Thyroid gland (tissue), 4 donors: ENCODE results near the gene MOCOS. TPM values are rescaled to one million over a fixed set of nuclear protein-coding genes. Genes with fewer than 3 reads are reported as not detected.

Source experiments
- DNase-seq, 2 donors: peaks; one replicate each; pipeline ENCODE4 v3.0.0-alpha.2; 2019
- H3K27ac ChIP-seq, 3 donors: fragments of 200-600 bp; sonication (generic); 1 replicate in 2 of 3; 2 replicates in 1 of 3; pipeline ENCODE4 v1.5.1; 2016 to 2019; ENCODE audit warnings: mild to moderate bottlenecking in 1 of 3, moderate library complexity in 1 of 3
- H3K27me3 ChIP-seq: fragments of 200-600 bp; sonication (generic); one replicate; pipeline ENCODE4 v1.5.1; 2019
- H3K36me3 ChIP-seq, 2 donors: fragments of 200-600 bp; sonication (generic); one replicate each; pipeline ENCODE4 v1.5.1; 2016 to 2019
- H3K4me1 ChIP-seq, 2 donors: fragments of 200-600 bp; sonication (generic); one replicate each; pipeline ENCODE4 v1.5.1; 2017 to 2019
- H3K4me3 ChIP-seq, 3 donors: fragments of 200-600 bp; sonication (generic); replicated peaks in 1 of 3; 1 replicate in 2 of 3; 2 replicates in 1 of 3; pipeline ENCODE4 v1.5.1; 2016; ENCODE audit warnings: mild to moderate bottlenecking in 1 of 3
- H3K9me3 ChIP-seq: fragments of 200-600 bp; sonication (generic); one replicate; pipeline ENCODE4 v1.5.1; 2017
- POLR2A ChIP-seq, 2 donors: fragments of 450-650 bp; IDR thresholded peaks; one replicate each; pipeline ENCODE4 v1.6.1; 2017; ENCODE audit warnings: antibody characterized with exemption in 2 of 2, mild to moderate bottlenecking in 2 of 2, moderate library complexity in 1 of 2
- WGBS, 2 donors: methylation state at CpG; one replicate each; pipeline ENCODE4 v1.1.5; 2017; 5-methylcytosine and 5-hydroxymethylcytosine counted together
- intact Hi-C: fragments of 100-400 bp; cut with DNase I; formaldehyde crosslinking; loops from one replicate; pipeline ENCODE4 v1.15.1; 2023
- total RNA-seq, 4 donors: library from RNA; depleted of rRNA; stranded (reverse); fragments of >200 nt; gene quantifications; one replicate each; pipeline ENCODE4 v1.2.3, GENCODE V29; 2016
- TF ChIP-seq, protein P1 (sequence below), 6 experiments: fragments of 200-600 bp in 3 of 6; fragments of 450-650 bp in 3 of 6; sonication (generic) in 3 of 6; IDR thresholded peaks; one replicate each; pipeline ENCODE4 v1.5.1; 2016 to 2019; ENCODE audit warnings: antibody characterized with exemption in 6 of 6, mild to moderate bottlenecking in 2 of 6, inconsistent platforms in 1 of 6, moderate library complexity in 1 of 6

MOCOS gene
- total RNA-seq, 4 donors from 2014 or later = 0.45 to 1.0 (median 0.75) TPM

DNA sequence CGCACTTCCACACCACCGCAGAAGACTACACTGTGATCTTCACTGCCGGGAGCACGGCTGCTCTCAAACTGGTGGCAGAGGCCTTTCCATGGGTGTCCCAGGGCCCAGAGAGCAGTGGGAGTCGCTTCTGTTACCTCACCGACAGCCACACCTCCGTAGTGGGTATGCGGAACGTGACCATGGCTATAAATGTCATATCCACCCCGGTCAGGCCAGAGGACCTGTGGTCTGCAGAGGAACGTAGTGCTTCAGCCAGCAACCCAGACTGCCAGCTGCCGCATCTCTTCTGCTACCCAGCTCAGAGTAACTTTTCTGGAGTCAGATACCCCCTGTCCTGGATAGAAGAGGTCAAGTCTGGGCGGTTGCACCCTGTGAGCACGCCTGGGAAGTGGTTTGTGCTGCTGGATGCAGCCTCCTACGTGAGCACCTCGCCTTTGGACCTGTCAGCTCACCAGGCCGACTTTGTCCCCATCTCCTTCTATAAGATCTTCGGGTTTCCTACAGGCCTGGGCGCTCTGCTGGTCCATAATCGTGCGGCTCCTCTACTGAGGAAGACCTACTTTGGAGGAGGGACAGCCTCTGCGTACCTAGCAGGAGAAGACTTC, 12.5 kb downstream of the MOCOS start:
- Histone ChIP-seq H3K27me3 (no peaks in the 10 kb centered on the region), H3K36me3 (no peaks in the 10 kb centered on the region), H3K27ac (no peak overlapping the region), H3K4me1 (no peaks in the 10 kb centered on the region), H3K9me3 (no peaks in the 10 kb centered on the region), H3K4me3 (no peak overlapping the region)
- TF ChIP-seq, protein P1, sequence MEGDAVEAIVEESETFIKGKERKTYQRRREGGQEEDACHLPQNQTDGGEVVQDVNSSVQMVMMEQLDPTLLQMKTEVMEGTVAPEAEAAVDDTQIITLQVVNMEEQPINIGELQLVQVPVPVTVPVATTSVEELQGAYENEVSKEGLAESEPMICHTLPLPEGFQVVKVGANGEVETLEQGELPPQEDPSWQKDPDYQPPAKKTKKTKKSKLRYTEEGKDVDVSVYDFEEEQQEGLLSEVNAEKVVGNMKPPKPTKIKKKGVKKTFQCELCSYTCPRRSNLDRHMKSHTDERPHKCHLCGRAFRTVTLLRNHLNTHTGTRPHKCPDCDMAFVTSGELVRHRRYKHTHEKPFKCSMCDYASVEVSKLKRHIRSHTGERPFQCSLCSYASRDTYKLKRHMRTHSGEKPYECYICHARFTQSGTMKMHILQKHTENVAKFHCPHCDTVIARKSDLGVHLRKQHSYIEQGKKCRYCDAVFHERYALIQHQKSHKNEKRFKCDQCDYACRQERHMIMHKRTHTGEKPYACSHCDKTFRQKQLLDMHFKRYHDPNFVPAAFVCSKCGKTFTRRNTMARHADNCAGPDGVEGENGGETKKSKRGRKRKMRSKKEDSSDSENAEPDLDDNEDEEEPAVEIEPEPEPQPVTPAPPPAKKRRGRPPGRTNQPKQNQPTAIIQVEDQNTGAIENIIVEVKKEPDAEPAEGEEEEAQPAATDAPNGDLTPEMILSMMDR (IDR thresholded peaks at IDR 0.05) = no peak
- TF ChIP-seq POLR2A (IDR thresholded peaks at IDR 0.05) = no peak
- 91 to 96% methylated on average over 12 to 22 of the region's 22 CpGs for WGBS, 2 donors
- intact Hi-C loops = no loop called here
- DNase-seq = no peak

DNA sequence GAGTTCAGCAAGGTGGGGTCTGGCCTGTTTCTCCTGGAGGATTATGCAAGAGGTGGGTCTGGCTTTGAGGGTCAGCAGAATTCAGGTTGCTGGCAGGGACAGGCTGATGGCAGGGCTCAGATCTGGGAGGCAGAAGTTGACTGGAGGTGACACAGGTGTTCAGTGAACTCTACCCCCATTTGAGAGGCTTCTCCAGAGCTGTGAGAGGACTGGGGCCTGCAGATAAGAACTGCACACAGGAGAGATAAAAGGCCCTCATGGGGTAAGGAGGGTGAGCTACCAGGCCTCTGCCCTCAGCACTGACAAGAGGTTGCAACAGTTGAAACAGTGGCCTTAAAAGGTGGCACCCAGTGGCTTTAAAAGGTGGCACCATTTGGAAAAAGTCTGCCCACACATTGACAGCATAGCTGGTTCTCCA, 13.1 kb downstream of the MOCOS start:
- Histone ChIP-seq H3K4me1 (no peaks in the 10 kb centered on the region), H3K36me3 (no peaks in the 10 kb centered on the region), H3K27me3 (no peaks in the 10 kb centered on the region), H3K9me3 (no peaks in the 10 kb centered on the region), H3K4me3 (no peak overlapping the region), H3K27ac (no peak overlapping the region)
- no peak for DNase-seq
- no peak for TF ChIP-seq POLR2A (IDR thresholded peaks at IDR 0.05)
- TF ChIP-seq, protein P1 (IDR thresholded peaks at IDR 0.05) = no peak
- intact Hi-C loops = no loop called here

DNA sequence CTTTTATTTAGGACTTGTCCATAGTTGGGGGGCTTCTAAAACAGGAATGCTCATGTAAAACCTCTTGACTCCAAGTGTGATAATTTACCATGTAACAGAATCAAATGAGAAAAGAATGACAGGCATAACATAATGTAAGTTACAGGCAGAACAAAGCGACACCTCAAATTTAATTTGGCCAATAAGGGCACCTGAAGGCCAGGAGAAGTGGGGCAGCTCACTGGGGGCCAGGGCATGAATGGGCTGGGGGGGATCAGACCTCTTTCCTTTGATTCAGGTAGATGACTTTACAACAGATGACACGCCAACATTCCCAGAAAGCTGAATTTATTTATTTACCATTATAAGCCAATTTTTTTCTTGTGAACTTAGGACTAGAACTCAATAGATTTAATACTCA, 14.5 kb downstream of the MOCOS start:
- Histone ChIP-seq H3K36me3 (no peaks in the 10 kb centered on the region), H3K27ac (no peak overlapping the region), H3K9me3 (no peaks in the 10 kb centered on the region), H3K27me3 (no peaks in the 10 kb centered on the region), H3K4me3 (no peak overlapping the region), H3K4me1 (no peaks in the 10 kb centered on the region)
- intact Hi-C loops = no loop called here
- no peak for DNase-seq
- no peak for TF ChIP-seq POLR2A (IDR thresholded peaks at IDR 0.05)
- TF ChIP-seq, protein P1 (IDR thresholded peaks at IDR 0.05) = no peak
- 94 to 99% methylated on average over 2 of the region's 2 CpGs for WGBS, 2 donors

DNA sequence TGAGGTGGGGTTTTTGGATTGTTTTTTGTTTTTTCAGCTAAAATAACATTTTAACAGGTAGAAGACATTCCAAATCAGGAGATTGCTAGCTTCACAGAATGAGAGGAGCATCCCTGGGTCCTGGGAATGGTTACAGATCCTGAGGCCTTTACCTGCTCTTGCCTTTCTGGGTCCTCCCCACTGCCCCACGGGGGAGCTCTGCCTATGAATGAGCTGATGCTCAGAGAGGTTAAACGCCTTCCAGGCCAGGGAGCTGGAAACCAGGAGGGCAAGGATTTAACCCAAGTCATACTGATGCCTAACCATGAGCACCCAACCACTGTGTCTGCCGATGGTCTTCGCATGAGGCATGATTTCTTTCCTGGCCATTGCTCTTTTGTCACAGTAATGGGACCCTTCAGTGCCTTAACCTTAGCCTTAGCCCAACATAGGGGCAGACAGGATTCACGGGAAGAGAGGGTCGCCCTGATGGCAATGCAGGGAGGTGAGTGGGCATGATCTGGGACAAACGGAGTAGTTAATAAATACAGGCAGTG, 16.1 kb downstream of the MOCOS start:
- Histone ChIP-seq H3K27ac (no peak overlapping the region), H3K36me3 (no peaks in the 10 kb centered on the region), H3K4me1 (no peaks in the 10 kb centered on the region), H3K27me3 (no peaks in the 10 kb centered on the region), H3K4me3 (no peak overlapping the region), H3K9me3 (no peaks in the 10 kb centered on the region)
- DNase-seq = no peak
- intact Hi-C loops = no loop called here
- TF ChIP-seq POLR2A (IDR thresholded peaks at IDR 0.05) = no peak
- TF ChIP-seq, protein P1 (IDR thresholded peaks at IDR 0.05) = no peak
- WGBS, 2 donors = 71 to 77% methylated on average over 7 of the region's 7 CpGs

DNA sequence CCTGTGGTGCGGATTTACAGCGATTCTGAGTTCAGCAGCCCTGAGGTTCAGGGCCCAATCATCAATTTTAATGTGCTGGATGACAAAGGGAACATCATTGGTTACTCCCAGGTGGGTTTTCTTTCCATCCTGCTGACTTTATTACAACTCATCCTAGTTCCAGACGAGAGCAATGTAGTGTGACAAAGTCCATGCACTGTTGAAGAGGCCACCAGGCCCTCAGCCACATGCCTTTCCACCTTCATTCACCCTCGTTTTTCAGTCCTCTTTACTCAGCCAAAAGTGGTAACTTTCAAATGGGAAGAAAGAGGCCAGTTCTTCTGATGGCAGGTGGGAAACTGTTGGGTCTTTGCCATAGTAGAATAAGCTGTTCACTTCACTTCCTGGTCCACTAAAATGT, 17.9 kb downstream of the MOCOS start:
- intact Hi-C loops = no loop called here
- no peak for DNase-seq
- no peak overlapping the region for H3K4me3 ChIP-seq
- no peaks in the 10 kb centered on the region for H3K36me3 ChIP-seq
- no peaks in the 10 kb centered on the region for H3K9me3 ChIP-seq
- 72 to 78% methylated on average over 4 of the region's 4 CpGs for WGBS, 2 donors
- H3K27ac ChIP-seq = no peak overlapping the region
- TF ChIP-seq, protein P1 (IDR thresholded peaks at IDR 0.05) = no peak
- no peak for TF ChIP-seq POLR2A (IDR thresholded peaks at IDR 0.05)
- H3K4me1 ChIP-seq = no peaks in the 10 kb centered on the region
- no peaks in the 10 kb centered on the region for H3K27me3 ChIP-seq
